GM19351 (cell line): ENCODE measurements around the gene NPHP4.

Experiments used
- ATAC-seq: cut with Tn5 transposase; IDR thresholded peaks from one replicate; pipeline ENCODE4 v1.9.1; 2021; ENCODE audit warnings: mild to moderate bottlenecking, moderate library complexity; ENCODE audit not compliant: unreplicated experiment

Gene NPHP4

DNA sequence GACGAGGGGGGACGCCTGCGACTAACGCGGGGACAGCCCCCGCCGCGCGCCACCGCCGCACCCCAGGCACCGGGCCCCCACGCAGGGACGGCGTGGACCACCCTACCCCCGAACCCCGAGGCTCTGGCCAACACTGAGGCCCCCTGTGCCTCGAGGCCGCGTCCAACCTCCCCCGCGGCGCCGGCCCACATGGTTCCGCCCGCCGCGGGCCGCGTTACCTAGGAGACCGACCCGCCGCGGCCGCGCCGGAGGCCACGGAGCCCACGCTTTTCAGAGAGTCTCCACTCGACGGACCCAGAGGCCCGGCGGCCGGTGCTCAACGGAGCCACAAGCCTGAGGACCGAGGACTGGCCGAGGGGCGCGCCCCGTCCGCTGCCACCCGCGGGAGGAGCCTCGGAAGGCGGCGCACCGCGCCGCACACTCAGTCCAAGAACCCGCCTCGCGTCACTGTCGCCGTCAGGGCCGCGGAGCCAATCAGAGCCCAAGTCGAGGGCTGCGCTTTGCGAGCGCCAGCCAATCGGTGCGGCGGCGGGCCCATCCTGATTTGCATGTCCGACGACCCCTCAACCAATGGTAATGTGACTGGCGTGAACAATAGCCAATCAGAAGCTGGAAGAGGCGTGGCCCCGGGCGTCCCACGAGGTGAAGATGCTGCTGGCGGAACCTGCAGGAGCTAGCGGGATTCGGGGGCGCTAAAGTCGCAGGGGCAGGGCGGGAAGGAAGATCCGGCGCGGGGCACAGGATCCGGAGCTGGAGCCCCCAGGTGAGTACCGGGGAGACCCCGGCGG lies at the start of gene NPHP4:
TSS of gene NPHP4 (minus strand) at position 400 of the 788 bp plus-strand sequence. CDS start 6,136 bp downstream, outside the sequence.
- ATAC-seq, result peak; percentile 86

DNA sequence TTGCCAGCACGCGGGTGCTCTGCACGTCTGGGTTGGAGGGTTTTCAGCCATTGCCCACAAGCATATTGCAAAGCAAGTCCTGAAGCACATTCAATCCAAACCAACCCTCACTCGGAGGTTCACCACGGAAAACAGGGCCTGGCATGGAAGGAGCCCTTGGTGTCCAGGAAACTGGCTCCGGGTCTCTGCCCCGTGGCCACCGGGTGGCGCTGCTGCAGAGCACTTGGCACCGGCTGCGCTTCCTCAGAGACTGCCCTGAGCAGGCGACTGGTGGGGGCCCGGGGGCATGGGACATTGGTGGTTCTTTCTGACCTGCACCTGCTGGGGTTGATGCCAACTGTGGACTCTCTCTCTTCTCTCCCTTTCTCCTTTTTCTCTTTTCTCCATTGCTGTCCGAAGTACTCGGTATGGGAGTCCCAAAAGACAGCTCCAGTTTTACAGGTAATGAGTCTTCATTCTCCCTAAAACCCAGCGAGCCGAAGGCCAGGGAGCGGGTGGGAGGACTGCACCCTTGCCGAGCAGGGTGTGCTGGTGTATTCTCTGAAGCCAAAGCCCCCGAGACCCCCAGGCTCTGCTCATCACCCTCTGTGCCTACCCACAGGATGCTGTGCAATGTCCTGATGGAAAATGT lies 49.3 kb upstream of the NPHP4 start:
- no peak for ATAC-seq

DNA sequence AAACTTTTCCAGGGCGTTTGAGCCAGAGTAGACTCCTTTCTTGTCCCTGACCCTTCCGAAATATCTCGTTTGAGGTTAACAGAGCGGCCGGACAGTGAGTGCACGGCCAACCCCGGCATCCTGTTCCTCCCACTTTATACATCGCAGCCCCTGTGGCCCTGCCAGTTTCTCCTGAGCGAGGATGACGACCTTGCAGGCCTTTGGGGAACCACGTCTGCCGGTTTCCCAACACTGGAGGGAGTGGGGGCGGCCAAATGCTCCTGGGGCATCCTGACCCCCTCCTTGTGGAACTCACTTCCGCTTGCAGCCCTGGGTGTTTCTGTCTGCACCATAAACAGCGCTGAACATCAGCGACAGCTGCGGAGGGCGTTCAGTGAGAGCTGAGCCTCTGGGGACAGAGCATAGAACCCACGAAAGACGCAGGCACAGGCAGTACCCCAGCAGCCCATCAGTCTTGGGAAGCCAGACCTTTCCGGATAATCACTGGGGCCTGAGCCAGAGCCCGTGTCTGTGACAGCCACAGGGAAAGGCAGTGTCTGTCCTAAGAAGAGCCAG lies 48.7 kb upstream of the NPHP4 start:
- no peak for ATAC-seq

DNA sequence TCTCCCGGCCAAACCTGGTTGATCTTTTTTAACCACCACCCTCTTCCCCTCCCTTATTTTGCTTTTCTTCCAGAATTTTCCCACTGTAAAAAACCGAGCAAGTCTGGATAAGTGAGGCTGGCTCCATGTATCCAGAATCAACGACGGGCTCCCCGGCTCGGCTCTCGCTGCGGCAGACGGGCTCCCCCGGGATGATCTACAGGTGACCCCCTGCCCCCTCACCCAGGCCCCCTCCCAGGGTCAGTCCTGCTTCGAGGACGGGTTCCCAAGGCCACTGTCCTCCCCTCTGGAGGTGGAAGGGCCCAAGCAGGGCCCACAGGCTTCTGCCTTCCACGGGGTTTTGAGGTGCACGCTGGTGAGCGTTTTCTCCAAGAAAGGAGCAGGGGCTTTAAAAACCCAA lies 48.2 kb upstream of the NPHP4 start:
- no peak for ATAC-seq

DNA sequence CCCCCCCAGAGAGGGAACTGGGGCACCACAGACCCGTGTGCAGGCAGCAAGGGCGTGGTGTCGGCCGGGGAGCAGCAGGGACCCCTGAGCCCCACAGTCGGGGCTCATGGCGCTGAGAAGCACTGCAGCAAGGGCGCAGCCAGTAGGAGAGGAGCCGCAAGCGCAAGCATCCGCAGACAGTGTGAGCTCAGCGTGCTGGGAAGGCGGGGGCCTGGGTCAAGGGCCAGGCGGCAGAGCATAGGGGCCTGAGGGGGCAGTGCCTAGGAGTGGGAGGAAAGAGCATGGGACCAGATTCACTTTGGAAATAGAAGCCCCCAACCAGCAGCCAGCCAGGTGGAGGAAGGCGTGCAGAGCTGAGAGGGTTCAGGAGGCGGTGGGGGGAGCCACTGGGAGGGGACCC lies 46.8 kb upstream of the NPHP4 start:
- ATAC-seq, result no peak

DNA sequence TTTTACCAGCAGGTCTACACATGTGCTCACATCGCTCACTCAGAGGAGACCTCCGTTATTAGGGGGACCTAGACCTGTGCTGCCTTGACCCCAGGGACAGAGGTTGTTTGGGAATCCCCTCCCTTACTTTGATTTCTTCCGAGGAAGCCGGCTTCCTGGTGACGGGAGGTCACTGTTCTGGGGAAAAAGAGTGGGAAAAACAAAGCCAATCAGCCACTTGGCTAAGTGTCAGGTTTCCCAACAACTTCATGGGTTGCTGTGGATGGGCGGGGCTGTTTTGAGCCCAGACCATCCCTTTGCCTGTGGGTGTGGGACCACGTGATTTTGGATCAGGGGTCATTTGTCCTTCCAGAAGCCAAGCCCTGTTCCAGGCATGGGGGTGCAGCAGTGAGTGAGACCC lies 46.4 kb upstream of the NPHP4 start:
- no peak for ATAC-seq

DNA sequence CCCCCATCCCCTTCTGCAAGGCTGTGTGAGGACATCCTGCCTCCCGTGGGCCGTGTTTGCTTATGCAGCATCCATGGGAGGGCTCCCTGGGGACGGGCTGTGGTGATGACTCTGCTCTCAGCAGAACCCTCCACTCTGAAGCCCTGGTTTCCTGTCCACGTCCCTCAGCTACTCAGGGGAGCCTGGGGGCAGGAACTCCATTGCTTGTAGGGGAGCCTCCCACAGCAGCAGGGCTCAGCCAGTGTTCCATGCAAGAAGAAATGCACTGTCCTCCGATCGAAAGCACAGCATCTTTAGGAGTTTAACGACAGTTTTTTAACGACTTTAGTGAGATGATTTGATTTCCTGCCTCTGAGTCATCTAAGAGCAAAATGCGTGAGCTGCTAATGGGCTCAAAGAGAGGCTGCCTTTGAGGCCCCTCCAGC lies 45.1 kb upstream of the NPHP4 start:
- ATAC-seq, result peak; percentile 63

DNA sequence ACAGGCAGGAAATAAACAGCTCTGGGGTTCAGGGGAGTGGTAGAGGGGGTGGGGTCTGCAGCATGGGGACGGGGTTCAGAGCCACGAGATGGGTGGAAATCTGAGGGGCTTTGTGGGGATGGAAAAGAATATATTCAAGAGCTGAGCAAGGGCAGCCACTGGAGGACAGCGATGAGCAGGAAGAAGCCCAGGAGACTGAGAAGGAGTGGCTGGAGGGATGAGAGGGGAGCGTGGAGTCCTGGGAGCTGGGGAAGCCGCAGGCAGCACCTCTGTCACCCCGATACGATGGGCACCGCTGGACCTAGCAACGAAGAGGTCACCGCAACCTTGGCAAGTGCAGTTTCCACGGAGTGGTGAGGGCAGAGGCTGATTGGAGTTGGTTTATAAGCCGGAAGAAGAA lies 43.5 kb upstream of the NPHP4 start:
- no peak for ATAC-seq

DNA sequence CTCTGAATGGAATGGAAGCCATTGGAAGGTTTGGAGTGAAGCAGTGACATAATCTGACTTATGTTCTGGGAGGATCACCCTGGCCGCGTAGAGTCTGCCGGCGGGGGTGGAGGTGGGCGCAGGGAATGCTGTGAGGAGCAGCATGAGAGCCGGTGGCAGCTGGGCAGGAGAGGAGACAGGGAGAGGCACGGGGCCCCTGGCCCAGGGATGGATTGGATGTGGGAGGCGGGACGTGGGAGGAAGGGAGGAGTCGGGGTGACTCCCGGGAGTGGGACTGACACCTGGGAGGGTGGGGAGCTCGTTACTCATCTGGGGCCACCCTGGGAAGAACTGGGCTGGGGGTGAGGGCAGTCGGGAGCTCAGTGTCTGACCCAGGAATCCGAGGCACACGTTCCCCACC lies 43.1 kb upstream of the NPHP4 start:
- ATAC-seq, result no peak

DNA sequence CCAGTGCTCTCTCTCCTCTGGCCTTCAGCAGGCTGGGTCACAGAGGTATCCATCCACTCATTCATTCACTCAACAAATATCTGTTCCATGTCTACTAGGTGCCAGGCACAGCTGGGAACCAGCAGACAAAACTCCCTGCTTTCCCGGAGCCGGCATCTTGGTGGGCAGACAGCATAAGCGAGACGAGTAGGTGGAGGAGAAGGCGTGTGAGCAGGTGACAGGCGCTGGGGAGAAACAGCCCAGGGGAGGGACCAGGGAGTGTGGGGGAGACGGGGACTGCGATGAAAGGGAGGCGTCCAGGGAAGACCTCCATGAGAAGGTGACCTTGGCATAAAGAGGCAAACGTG lies 42.5 kb upstream of the NPHP4 start:
- no peak for ATAC-seq

DNA sequence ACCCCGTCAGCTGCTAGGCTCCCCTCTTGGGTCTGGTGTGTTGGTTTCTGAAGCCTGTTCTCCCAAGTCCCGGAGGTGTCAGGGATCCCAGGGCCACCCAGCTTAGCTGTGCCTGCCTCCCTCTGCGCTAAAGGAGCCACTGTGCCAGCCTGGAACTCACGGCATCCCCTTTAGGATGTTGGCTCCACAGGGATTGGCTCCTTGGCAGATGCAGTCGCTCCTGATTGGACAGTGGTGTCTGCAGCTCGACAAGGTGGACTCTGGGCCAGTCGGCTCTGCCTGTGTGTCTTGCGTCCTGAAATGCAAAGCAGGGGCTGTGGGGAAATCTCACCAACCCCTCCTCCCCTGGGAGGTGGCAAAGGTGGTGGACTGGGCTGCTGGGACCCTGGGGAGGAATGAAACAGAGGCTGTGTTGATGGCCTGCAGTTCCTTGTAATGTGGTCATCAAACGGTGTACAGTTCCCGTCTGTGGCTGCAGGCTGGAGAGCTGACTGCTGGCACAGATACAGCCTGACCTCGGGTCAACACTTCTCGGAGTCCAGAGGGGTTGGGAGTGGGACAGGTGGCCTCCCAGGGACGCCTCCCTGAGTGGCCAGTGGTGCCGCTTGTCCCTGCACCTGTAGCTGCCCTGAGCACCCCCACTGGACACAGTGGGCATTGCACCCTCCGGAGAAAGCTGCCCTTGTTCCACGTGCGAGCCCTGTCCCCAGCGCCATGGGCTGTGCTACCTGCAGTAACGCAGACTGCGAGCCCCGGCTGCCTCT lies 41.9 kb upstream of the NPHP4 start:
- ATAC-seq, result no peak

DNA sequence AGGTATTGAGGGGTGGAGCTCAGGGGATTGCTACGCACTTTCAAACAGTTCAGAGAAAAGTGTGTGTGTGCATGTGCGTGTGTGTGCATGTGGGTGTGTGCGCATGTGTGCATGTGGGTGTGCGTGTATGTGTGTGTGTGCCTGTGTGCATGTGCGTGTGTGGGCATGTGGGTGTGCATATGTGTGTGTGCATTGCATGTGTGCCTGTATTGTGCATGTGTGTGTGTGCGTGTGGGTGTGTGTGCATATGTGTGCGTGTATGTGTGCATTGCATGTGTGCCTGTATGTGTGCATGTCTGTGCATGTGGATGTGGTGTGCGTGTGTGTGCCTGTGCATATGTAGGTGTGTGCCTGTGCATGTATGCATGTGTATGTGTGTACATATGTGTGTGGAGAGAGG lies 40.9 kb upstream of the NPHP4 start:
- ATAC-seq, result no peak

DNA sequence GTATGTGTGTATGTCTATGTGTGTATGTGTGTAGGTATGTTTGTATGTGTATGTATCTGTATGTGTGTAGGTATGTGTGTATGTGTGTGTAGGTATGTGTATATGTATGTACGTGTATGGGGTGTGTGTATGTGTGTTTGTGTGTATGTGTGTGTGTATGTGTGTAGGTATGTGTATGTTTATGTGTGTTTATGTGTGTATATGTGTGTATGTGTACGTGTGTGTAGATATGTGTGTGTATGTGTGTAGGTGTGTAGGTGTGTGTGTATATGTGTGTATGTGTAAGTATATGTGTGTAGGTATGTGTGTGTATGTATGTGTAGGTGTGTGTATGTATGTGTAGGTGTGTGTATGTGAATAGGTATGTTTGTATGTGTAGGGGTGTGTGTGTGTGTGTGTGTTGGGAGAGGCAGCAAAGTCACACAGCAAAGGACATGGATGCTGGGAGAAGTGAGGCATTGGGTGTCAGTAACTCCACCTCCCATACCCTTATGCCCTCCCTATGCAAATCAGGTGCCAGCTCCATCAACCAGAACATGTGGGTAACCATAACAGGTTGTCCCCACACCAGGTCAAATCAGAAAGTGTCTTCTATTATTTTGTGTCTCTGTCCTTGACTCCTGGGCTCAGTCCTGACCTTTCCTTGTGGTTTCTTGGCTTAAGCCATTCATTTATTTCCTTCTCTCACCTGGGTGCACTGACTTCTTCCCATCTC lies 38.5 kb upstream of the NPHP4 start:
- no peak for ATAC-seq

DNA sequence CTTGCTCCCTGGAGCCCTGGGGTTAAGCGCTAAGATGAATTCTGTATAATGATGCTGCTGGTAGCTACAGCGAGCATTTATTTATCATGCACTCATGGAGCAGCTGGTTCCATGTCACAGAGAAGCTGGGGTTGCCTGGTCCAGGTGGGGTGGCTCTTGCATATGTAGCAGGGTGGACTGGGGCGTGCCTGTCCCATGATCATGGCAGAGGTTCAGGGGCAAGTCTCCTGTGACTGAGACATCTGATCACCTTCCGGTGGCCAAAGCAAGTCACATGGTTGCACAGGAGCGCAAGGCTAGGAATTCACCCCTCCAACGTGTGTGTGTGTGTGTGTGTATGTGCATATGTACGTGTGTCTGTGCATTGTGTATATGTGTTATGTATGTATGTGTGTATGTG lies 37.9 kb upstream of the NPHP4 start:
- ATAC-seq, result no peak

DNA sequence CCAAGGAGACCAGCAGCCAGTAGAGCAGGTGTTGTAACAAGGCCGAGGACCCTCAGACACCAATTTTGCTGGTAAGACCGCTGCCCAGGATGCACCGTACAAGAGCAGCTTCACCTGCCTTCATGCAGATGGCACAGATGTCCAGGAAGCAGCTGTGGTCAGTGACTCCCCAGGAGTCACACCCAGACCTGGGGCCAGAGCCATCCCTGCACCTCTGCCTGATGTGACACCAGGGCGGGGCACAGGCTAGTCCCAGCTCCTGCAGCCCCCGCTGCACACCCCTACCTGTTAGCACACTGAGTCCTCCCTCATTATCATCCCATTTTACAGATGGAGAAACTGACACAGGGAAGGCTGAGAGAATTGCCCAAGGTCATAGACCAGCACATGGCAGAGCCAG lies 37.1 kb upstream of the NPHP4 start:
- no peak for ATAC-seq

DNA sequence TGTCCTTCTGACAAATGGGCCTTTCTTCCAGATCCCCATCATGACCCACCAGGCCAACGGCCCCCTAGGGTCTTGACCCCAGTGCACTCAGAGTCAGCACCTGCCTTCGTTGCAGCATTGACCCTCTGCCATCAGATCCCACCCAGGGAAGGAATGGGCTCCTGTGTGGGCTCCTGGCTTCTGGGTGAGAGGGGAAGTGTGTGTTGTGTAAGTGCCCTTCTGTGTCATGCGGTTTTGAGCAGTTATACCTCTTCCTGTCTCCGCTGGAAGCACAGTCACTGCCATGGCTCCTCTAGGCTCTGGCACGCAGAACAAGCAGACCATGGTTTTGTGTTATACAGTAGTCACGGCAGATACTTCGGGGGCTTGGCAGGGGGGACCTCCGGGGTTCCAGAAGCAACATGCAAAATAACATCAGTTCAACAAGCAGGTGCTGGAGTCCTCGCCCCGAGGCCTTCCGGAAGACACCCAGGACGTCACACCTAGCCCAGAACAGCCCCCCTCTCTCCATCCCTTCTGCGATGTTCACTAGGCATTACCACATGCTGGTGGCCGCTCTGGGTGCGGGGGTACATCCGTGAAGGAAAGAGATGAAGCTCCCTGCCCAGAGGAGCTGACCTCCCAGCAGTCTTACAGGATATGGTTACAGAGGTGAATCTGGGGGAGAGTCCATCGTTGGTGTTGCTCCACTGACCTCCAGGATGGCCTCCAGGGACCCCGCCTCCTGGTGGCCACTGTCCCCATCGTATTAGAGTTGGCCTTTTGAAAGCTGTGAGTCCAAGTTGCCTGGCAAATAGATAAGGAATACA lies 36.0 kb upstream of the NPHP4 start:
- ATAC-seq, result peak; percentile 37

DNA sequence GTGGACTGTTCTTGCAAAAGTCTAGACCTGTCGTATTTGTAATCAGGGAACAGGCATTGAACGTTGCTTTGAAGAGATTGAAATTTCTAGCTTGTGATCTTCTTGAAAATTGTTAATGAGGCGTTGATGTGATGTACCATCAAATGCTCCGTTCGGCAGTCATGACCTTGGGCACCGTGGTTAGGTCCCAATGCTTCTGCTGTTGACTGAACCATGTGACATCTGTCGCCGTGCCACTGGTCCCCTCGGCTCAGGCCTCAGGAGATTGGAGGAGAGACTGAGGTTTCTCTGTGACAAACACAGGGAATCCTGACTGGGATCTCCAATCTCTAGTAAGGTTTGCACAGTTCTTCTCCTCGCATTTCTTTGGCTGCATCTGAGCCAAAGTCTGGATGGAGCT lies 35.4 kb upstream of the NPHP4 start:
- no peak for ATAC-seq

DNA sequence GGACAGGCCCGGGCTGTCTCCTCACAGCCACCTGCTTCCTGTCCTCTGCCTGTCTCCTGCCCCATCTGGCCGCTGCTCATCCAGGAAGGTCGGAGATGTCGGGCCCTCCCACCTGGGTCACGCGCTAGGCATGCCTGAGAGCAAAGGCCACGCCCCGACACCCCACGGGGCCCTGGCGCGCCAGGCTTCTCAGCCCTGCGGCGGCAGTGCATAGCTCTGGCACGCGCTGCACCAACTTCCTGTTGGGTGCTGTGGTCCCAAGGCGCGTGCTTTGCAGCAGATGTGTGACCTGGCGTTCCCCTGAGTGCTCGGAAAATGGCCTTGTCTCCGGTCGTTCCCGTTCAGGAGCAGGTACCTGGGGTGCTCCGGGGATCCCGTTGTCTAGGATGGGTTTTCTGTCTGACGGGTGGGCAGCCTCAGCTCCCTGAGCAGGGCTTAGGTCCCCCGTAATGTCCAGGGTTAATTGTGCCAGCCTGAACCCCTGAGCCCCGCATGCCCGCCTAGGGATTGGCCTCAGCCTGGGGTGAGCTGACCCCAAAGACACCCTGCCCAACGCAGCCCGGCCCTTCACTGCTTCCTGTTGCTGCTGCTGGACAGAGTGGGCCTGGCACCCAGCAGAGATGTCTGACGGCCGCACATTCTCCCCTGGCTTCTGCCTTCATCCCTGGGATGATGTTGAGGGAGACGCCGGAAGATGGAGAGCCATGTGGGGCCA lies 34.0 kb upstream of the NPHP4 start:
- ATAC-seq, result peak; percentile 78

DNA sequence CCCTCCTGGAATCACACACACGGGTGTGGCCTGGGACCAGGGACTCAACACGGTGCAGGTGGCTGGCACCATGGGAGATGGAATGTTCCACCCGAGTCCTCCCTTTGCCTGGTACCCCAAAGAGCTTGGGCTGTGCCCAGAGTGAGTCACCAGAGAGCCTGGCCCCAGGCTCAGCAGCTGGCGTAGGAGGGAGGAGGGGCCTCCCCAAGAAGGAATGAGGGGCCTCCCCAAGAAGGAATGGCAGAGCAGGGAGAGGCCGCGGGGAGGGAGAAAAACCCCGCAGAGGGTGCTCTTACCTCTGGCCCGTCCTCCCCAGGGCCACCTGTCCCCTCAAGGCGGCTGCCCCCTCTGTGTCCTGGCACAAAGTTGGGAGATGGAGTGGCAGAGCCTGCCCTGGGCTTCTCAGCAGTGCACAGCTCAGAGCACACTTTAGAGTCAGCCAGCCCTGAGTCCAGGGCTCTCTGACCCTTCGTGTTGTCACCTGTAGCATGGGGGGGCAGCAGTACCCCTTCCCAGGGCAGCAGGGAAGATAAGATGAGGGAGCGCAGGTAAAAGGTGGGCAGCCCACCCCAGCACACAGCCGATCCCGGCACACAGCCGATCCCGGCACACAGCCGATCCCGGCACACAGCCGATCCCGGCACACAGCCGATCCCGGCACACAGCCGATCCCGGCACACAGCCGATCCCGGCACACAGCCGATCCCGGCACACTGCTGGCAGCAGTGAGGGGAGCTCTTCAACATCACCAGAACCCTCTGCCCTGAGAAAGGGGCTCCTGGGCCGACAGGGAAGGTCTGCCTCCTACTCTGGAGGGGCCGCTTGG lies 33.3 kb upstream of the NPHP4 start:
- no peak for ATAC-seq
